ENCODE data around the gene ST13. TPM values are rescaled to one million over a fixed set of nuclear protein-coding genes. Genes with fewer than 3 reads are reported as not detected.
A peak's percentile ranks its signal among the peaks of the same experiment; 100 is the strongest.

The ST13 gene
- total and polyA plus RNA-seq, 9 of the 15 experiments (the other 6 are each of a cell fraction or from before 2014, with no cell fraction given), result 53.6 to 311 (median 195) TPM

- TF ChIP-seq NR0B1 (IDR thresholded peaks at IDR 0.05; ENCODE audit: partially characterized antibody), result no peak
- TF ChIP-seq IRF9 (tag; IDR thresholded peaks at IDR 0.05), result no peak
- no peak for TF ChIP-seq ZNF274 (IDR thresholded peaks at IDR 0.05; ENCODE audit: borderline replicate concordance, low read depth, low read length)
- TF ChIP-seq NFIC (IDR thresholded peaks at IDR 0.05), result no peak
- TF ChIP-seq ZNF695 (CRISPR knock-in tag; IDR thresholded peaks at IDR 0.05), result no peak
- TF ChIP-seq PHB (CRISPR knock-in tag; IDR thresholded peaks at IDR 0.05), result no peak
- no peak for TF ChIP-seq ZBTB26 (CRISPR knock-in tag; IDR thresholded peaks at IDR 0.05)
- no peak; the same call in 1 of the 2 replicates for TF ChIP-seq ZBTB7A (IDR thresholded peaks at IDR 0.05; ENCODE audit: borderline replicate concordance, control insufficient read depth, low read depth, low read length)
- TF ChIP-seq OTX1 (CRISPR knock-in tag; IDR thresholded peaks at IDR 0.05), result no peak
- TF ChIP-seq POLR2AphosphoS5 (IDR thresholded peaks at IDR 0.05; ENCODE audit: control insufficient read depth, insufficient read depth, low read depth, low read length), result peak; percentile 45; the same call in 1 of the 2 replicates
- TF ChIP-seq ZBTB2 (IDR thresholded peaks at IDR 0.05), result no peak
- TF ChIP-seq ZBTB1 (CRISPR knock-in tag; IDR thresholded peaks at IDR 0.05; ENCODE audit: borderline replicate concordance, low read depth), result no peak
- TF ChIP-seq CCNT2 (IDR thresholded peaks at IDR 0.05; ENCODE audit: borderline replicate concordance, extremely low read depth, insufficient read length, low read depth, low read length), result peak; percentile 49
- no peak for TF ChIP-seq TRIM25 (IDR thresholded peaks at IDR 0.05; ENCODE audit: borderline replicate concordance)
- no peak for TF ChIP-seq MLLT1 (IDR thresholded peaks at IDR 0.05)
- TF ChIP-seq POLR2AphosphoS2 (IDR thresholded peaks at IDR 0.05; ENCODE audit: low read length), result no peak
- TF ChIP-seq SMARCB1 (IDR thresholded peaks at IDR 0.05; ENCODE audit: insufficient read length, low read depth), result no peak
- 0 out of 2 replicates have a peak, but pooled peaks have one; percentile 10 for TF ChIP-seq KLF13 (tag; IDR thresholded peaks at IDR 0.05; ENCODE audit: borderline replicate concordance, low read depth)
These were observed at the start of gene ST13, which contains the start of gene XPNPEP3 (continued) for GRCh38 chr22:40856513-40857308.

Data from K562 (cell line).